BLaER1 treated with 17β-estradiol and CSF1 and Interleukin-3, amounts not matched to agents 10 nM and 100 nM (cell line): ENCODE results near the gene VAC14.

Experiments
- H3K27ac ChIP-seq, 11 experiments: shearing (Covaris generic); formaldehyde crosslinking; 2 replicates each; pipeline ENCODE4 v1.8.1; 2022
- H3K27me3 ChIP-seq, 11 experiments: shearing (Covaris generic); formaldehyde crosslinking; 2 replicates each; pipeline ENCODE4 v1.8.1; 2022
- H3K36me3 ChIP-seq, 11 experiments: shearing (Covaris generic); formaldehyde crosslinking; 2 replicates each; pipeline ENCODE4 v1.8.1; 2022
- H3K4me1 ChIP-seq, 10 experiments: shearing (Covaris generic); formaldehyde crosslinking; 2 replicates each; pipeline ENCODE4 v1.8.1; 2022
- H3K4me2 ChIP-seq, 11 experiments: shearing (Covaris generic); formaldehyde crosslinking; 2 replicates each; pipeline ENCODE4 v1.8.1; 2022
- H3K4me3 ChIP-seq, 10 experiments: shearing (Covaris generic); formaldehyde crosslinking; 2 replicates each; pipeline ENCODE4 v1.8.1; 2022
- H3K9ac ChIP-seq, 11 experiments: shearing (Covaris generic); formaldehyde crosslinking; 2 replicates each; pipeline ENCODE4 v1.8.1; 2022
- H3K9me3 ChIP-seq, 11 experiments: shearing (Covaris generic); formaldehyde crosslinking; replicated peaks in 1 of 11; 2 replicates each; pipeline ENCODE4 v1.8.1; 2022
- H4K20me1 ChIP-seq, 11 experiments: shearing (Covaris generic); formaldehyde crosslinking; 2 replicates each; pipeline ENCODE4 v1.8.1; 2022
- Cebpa-rat ChIP-seq, 11 experiments: shearing (Covaris generic); IDR thresholded peaks; 2 replicates each; pipeline ENCODE4 v1.8.1; 2022

VAC14 gene

DNA sequence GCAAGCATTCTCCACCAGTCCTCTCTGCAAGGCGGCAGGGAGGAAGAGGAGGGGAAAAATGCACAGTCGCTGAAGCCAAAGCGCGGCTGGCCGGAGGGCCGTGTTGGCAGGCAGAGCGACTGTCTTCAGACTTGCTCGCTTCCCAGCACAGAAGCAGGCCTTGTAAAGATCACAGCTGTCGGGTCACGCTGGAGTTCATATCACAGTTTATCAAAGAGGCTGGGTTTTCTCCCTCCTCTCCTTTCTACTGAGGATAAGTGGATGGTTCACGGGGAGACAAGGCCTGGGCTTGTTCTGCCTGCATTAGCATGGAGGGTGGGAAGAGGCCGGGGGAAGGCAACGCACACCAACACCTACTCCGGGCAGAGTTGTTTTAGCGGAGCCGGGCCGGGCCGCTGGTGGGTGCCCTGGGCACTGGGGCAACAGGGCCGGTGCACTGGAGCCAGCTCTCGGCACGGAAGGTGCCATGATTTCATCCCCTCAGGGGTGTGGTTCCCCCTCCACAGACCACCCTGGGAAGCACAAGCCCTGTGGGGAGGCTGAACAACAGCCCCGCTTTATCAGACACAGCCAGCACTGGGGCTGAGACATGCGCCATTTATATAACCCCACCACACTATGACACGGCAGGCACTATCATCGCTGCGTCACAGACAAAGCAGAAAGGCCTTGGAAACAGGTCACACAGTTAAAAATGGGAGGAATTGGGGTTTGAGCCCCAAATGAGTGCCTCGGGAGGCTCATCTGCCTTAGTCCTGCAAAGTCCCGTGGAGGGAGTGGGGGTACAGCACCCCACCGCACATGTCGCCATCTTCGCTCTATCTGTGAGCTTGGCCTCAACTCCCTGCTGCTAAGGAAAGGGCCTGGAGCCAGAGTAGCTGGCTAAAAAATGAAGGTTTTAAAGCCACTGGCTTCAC is 74.8 kb downstream of the VAC14 start:
- no peak overlapping the region for H3K9ac ChIP-seq
- H3K4me2 ChIP-seq: peak overlapping the region in 1 of 11 experiments; percentile 5; a peak in 1 of 22 replicates
- H3K36me3 ChIP-seq: peaks cover 31 to 100% (median 79%) of the 10 kb centered on the region in 11 experiments
- H3K27me3 ChIP-seq: no peaks in the 10 kb centered on the region
- peaks cover 24 to 40% (median 29%) of the 10 kb centered on the region in 10 experiments for H3K4me1 ChIP-seq
- peaks cover 0 to 100% (median 12%) of the 10 kb centered on the region in 11 experiments; a peak in 13 of 22 replicates for H4K20me1 ChIP-seq
- TF ChIP-seq Cebpa-rat (IDR thresholded peaks at IDR 0.05): no peak
- no peaks in the 10 kb centered on the region for H3K9me3 ChIP-seq
- H3K27ac ChIP-seq: no peak overlapping the region
- H3K4me3 ChIP-seq: no peak overlapping the region

- Histone ChIP-seq H3K4me3 (no peak overlapping the region), H3K4me2 (peak overlapping the region in 1 of 11 experiments; percentile 5; a peak in 1 of 22 replicates), H3K9me3 (peaks cover 0 to 5% (median 0%) of the 10 kb centered on the region in 11 experiments; a peak in 1 of 22 replicates), H3K27ac (no peak overlapping the region), H3K4me1 (peaks cover 33 to 40% (median 36%) of the 10 kb centered on the region in 10 experiments), H3K27me3 (no peaks in the 10 kb centered on the region), H3K36me3 (peaks cover 22 to 100% (median 74%) of the 10 kb centered on the region in 11 experiments; a peak in 21 of 22 replicates), H3K9ac (no peak overlapping the region), H4K20me1 (peaks cover 0 to 100% (median 12%) of the 10 kb centered on the region in 11 experiments; a peak in 13 of 22 replicates)
- TF ChIP-seq Cebpa-rat (IDR thresholded peaks at IDR 0.05): no peak
Measured at GRCh38 chr16:70725024-70725911, 75.7 kb downstream of the VAC14 start.

DNA sequence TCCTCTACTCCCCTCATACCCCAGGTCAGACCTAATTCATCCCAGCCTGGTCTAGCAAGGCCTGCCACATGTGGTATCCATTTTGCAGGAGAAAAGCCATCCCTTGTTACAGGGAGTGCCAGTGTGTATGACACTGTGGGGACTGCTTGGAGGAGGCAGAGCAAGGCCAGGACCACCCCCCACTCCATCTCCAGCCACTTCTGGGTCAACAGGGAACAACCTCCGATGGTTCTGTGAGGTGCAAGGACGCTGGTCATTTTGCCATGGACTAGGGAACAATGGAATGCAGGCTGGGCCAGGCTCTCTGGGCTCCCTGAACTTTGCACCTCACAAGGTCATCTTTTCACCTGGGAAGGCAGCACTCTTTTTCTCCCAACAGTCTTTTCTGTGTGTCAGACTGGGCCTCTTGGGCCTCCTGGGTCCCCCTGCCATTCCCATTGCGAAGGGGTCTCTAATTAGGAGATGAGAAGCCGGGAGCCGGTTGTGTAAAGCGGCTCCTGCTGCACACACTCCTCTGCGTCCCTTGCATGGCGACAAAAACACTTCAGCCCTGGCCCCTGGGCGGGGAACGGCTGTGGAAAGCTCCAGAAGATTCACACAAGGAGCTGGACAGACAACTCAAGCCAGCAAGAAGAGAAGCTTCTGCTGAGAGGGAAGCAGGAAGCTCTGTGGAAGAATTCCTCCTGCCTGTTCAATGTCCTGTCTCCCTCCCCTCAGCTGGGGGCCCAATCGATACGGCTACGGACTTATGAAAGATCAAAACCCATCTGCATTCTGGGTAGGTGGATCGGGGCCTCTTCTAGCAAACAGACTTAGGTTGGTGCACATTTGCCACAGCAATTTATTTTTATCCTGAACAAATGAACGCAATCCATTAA is 76.6 kb downstream of the VAC14 start:
- H3K9me3 ChIP-seq: peaks cover 0 to 14% (median 0%) of the 10 kb centered on the region in 11 experiments; a peak in 5 of 22 replicates
- no peak overlapping the region for H3K27ac ChIP-seq
- TF ChIP-seq Cebpa-rat (IDR thresholded peaks at IDR 0.05): no peak
- H3K4me2 ChIP-seq: no peak overlapping the region
- H4K20me1 ChIP-seq: peaks cover 0 to 100% (median 12%) of the 10 kb centered on the region in 11 experiments; a peak in 13 of 22 replicates
- H3K9ac ChIP-seq: no peak overlapping the region
- peaks cover 24 to 100% (median 75%) of the 10 kb centered on the region in 11 experiments; a peak in 21 of 22 replicates for H3K36me3 ChIP-seq
- peaks cover 33 to 41% (median 39%) of the 10 kb centered on the region in 10 experiments for H3K4me1 ChIP-seq
- no peak overlapping the region for H3K4me3 ChIP-seq
- no peaks in the 10 kb centered on the region for H3K27me3 ChIP-seq

GRCh38 chr16:70723740-70724145 is 77.2 kb downstream of the VAC14 start:
- Histone ChIP-seq H3K27me3 (no peaks in the 10 kb centered on the region), H4K20me1 (peaks cover 0 to 100% (median 12%) of the 10 kb centered on the region in 11 experiments; a peak in 13 of 22 replicates), H3K4me3 (no peak overlapping the region), H3K36me3 (peaks cover 26 to 100% (median 75%) of the 10 kb centered on the region in 11 experiments; a peak in 21 of 22 replicates), H3K9me3 (peaks cover 0 to 14% (median 0%) of the 10 kb centered on the region in 11 experiments; a peak in 5 of 22 replicates), H3K9ac (no peak overlapping the region), H3K4me2 (no peak overlapping the region), H3K27ac (no peak overlapping the region), H3K4me1 (peaks cover 27 to 34% (median 32%) of the 10 kb centered on the region in 10 experiments)
- TF ChIP-seq Cebpa-rat (IDR thresholded peaks at IDR 0.05): no peak

GRCh38 chr16:70721202-70721963 is 79.6 kb downstream of the VAC14 start:
- Histone ChIP-seq H4K20me1 (peaks cover 0 to 100% (median 0%) of the 10 kb centered on the region in 11 experiments; a peak in 11 of 22 replicates), H3K9me3 (peaks cover 0 to 14% (median 0%) of the 10 kb centered on the region in 11 experiments; a peak in 5 of 22 replicates), H3K9ac (no peak overlapping the region), H3K27ac (no peak overlapping the region), H3K4me3 (no peak overlapping the region), H3K4me1 (peaks cover 23 to 28% (median 26%) of the 10 kb centered on the region in 10 experiments), H3K36me3 (peaks cover 21 to 100% (median 56%) of the 10 kb centered on the region in 11 experiments; a peak in 21 of 22 replicates), H3K27me3 (no peaks in the 10 kb centered on the region), H3K4me2 (peak overlapping the region; percentile 5 to 68 (median 40); a peak in 19 of 22 replicates)
- TF ChIP-seq Cebpa-rat (IDR thresholded peaks at IDR 0.05): no peak

GRCh38 chr16:70720425-70721201 is 80.3 kb downstream of the VAC14 start:
- H3K4me2 ChIP-seq: peak overlapping the region in 9 of 11 experiments; percentile 31 to 68 (median 49); a peak in 15 of 22 replicates
- H3K9ac ChIP-seq: no peak overlapping the region
- no peak overlapping the region for H3K4me3 ChIP-seq
- H3K4me1 ChIP-seq: peaks cover 30 to 35% (median 34%) of the 10 kb centered on the region in 10 experiments
- no peaks in the 10 kb centered on the region for H3K27me3 ChIP-seq
- peaks cover 0 to 100% (median 4%) of the 10 kb centered on the region in 11 experiments; a peak in 11 of 22 replicates for H4K20me1 ChIP-seq
- TF ChIP-seq Cebpa-rat (IDR thresholded peaks at IDR 0.05): no peak
- no peak overlapping the region for H3K27ac ChIP-seq
- peaks cover 0 to 14% (median 0%) of the 10 kb centered on the region in 11 experiments; a peak in 5 of 22 replicates for H3K9me3 ChIP-seq
- peaks cover 13 to 100% (median 49%) of the 10 kb centered on the region in 11 experiments; a peak in 21 of 22 replicates for H3K36me3 ChIP-seq
